KOPT-K1 (cell line): ENCODE results near the gene MKX.
"Not testable (repeated sequence)": the region's sequence is repeated elsewhere in the genome, so short reads cannot be mapped to it uniquely, and the experiment has no call there.

Experiments
- H3K27ac ChIP-seq: fragments of 200-600 bp; sonication (generic); 2 replicates; pipeline ENCODE4 v1.5.1; 2016; ENCODE audit warnings: antibody characterized with exemption, mild to moderate bottlenecking, low read depth, low read length; ENCODE audit not compliant: poor library complexity, severe bottlenecking
- H3K36me3 ChIP-seq: fragments of 200-600 bp; sonication (generic); 2 replicates; pipeline ENCODE4 v1.5.1; 2017; ENCODE audit warnings: antibody characterized with exemption, mild to moderate bottlenecking, low read length, moderate library complexity; ENCODE audit not compliant: insufficient read depth
- H3K9me3 ChIP-seq: fragments of 200-600 bp; sonication (generic); 2 replicates; pipeline ENCODE4 v1.5.1; 2017; ENCODE audit warnings: antibody characterized with exemption, low read length, mild to moderate bottlenecking; ENCODE audit not compliant: insufficient read depth, poor library complexity, severe bottlenecking

MKX gene

DNA sequence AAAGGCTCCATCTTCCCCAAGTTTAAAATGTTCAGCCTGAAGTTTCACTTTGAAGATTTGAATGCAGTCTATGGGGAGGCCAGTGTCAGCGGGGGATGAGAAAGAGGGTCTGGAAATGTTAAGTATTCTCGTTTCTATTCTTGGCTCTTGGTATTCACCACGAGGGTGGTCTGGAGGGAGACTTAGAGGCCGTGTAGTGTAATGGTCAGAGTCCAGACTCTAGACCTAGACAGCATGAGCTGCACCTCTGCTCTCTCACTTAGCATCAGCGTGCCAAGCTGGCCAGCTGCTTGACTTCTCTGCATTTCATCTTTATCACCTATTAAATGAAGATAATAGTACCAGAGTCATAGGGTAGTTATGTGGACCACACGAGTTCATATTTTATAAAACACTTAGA is 57.9 kb downstream of the MKX start:
- Histone ChIP-seq H3K9me3 (no peaks in the 10 kb centered on the region), H3K27ac (no peak overlapping the region), H3K36me3 (no peaks in the 10 kb centered on the region)

DNA sequence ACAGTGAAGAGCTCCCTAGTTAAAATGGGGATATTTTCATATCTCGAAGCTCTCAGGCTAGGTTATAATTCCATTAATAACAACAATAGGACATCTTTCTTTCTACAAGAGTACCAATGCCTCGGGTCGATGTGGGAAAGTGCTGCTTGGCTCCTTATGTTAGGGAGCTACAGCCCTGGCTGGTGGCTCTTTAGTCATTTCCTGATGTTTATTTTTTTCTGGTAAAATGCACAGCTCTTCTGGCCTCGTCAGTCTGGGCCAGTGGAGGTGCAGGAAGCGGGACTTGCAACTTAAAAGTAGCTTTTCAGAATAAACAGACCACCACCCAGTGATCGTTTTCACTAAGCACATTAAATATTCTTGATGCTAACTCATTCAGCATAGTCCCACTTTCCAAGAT is 58.3 kb downstream of the MKX start:
- Histone ChIP-seq H3K36me3 (no peaks in the 10 kb centered on the region), H3K27ac (no peak overlapping the region), H3K9me3 (no peaks in the 10 kb centered on the region)

- H3K36me3 ChIP-seq, result no peaks in the 10 kb centered on the region
- H3K9me3 ChIP-seq, result no peaks in the 10 kb centered on the region
These were observed 59.9 kb downstream of the MKX start for GRCh38 chr10:27685681-27686080.

GRCh38 chr10:27683226-27683625 is 62.4 kb downstream of the MKX start:
- Histone ChIP-seq H3K9me3 (no peaks in the 10 kb centered on the region), H3K27ac (no peak overlapping the region), H3K36me3 (no peaks in the 10 kb centered on the region)

More at GRCh38 chr10:27685681-27686080, 59.9 kb downstream of the MKX start:
- no peak overlapping the region for H3K27ac ChIP-seq

GRCh38 chr10:27681795-27682194 is 63.8 kb downstream of the MKX start:
- not testable (repeated sequence) for H3K27ac ChIP-seq, H3K36me3 ChIP-seq, H3K9me3 ChIP-seq

DNA sequence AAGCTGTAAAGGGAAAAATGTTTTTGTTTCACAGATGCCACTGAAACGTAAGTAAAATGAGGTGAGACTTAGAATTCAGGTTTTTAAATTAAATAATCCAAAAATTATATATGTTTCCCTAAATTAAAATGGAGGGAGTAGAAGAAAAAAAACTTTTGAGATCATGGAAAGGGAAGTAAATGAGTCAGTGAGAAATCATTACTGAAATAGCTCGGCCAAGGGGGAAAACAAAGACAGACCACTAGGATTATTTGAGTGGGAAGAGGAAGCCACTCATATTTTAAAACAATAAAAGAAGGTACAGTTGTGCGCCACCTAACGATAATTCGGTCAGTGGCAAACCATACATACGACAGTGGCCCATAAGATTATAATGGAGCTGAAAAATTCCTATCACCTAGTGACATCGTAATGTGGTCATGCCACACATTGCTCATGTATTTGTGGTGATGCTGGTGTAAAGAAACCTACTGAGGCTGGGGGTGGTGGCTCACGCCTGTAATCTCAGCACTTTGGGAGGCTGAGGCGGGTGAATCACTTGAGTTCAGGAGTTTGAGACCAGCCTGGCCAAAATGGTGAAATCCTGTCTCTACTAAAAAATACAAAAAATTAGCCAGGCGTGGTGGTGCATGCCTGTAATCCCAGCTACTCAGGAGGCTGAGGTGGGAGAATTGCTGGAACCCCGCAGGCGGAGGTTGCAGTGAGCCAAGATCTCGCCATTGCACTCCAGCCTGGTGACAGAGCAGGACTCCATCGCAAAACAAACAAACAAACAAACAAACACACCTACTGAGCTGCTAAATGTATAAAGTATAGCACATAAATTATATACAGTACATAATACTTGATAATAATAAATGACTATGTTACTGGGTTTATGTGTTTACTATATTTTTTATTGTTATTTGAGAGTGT is 64.7 kb downstream of the MKX start:
- Histone ChIP-seq H3K36me3 (no peaks in the 10 kb centered on the region), H3K9me3 (no peaks in the 10 kb centered on the region), H3K27ac (no peak overlapping the region)

GRCh38 chr10:27680006-27680557 is 65.5 kb downstream of the MKX start:
- no peak overlapping the region for H3K27ac ChIP-seq
- no peaks in the 10 kb centered on the region for H3K36me3 ChIP-seq
- H3K9me3 ChIP-seq, result no peaks in the 10 kb centered on the region

GRCh38 chr10:27679369-27679912 is 66.2 kb downstream of the MKX start:
- H3K9me3 ChIP-seq, result no peaks in the 10 kb centered on the region
- H3K36me3 ChIP-seq, result no peaks in the 10 kb centered on the region
- H3K27ac ChIP-seq, result no peak overlapping the region

DNA sequence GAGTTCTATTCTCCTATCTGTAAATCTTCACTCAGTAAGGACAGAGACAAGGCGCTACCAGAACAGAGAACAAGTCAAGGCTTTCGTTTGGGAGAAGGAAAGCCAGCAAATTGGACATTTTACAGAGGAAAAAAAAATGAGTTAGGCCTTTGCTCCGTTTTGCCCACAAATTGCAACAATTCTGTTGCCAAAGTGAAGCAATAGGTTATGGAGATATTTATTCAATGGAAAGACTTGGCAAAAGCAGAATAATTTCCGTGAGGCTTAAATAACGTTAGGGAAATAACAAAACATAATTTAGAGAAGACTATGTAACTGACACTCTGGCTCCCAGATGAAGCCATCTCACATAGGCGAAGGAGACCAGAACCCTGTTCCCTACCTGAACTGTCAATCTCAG is 67.5 kb downstream of the MKX start:
- H3K36me3 ChIP-seq, result no peaks in the 10 kb centered on the region
- no peak overlapping the region for H3K27ac ChIP-seq
- no peaks in the 10 kb centered on the region for H3K9me3 ChIP-seq

DNA sequence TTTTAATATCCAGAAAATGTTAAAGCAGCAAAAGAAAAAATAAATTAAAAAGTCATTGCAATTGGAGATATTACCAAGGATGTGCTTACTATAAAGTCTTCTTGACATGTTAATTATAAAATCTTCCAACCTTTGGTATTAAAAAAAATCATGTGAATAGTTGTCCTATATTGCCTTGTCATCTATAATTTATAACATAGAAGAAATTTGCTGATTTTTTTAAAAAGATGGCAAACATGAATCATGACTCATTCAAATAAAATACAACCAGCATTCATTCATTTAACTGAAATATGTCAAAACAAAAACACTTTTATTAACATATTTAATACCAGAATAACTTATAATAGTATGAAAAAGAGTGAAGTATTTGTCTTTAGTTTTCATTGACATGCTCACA is 72.6 kb downstream of the MKX start:
- Histone ChIP-seq H3K36me3 (no peaks in the 10 kb centered on the region), H3K9me3 (no peaks in the 10 kb centered on the region), H3K27ac (no peak overlapping the region)

DNA sequence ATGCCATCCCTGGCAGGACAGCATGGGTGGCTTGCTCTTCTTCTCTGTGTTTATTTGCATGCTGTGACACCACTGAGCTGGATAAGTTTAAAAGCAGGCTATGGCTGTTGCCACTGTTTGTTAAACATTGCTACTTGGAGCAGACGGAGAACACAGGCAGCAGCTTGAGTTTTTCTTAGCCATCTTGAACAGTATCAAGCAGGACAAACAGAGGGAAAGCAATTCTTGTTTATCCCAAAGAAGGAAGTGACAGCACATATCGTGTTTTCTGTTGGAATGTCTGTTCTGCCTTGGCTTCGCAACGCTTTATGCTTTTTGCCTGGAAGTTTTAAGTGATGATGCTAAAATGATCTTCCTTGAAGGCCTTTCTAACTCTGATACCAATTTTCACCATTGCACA is 73.8 kb downstream of the MKX start:
- Histone ChIP-seq H3K27ac (no peak overlapping the region), H3K36me3 (no peaks in the 10 kb centered on the region), H3K9me3 (no peaks in the 10 kb centered on the region)

DNA sequence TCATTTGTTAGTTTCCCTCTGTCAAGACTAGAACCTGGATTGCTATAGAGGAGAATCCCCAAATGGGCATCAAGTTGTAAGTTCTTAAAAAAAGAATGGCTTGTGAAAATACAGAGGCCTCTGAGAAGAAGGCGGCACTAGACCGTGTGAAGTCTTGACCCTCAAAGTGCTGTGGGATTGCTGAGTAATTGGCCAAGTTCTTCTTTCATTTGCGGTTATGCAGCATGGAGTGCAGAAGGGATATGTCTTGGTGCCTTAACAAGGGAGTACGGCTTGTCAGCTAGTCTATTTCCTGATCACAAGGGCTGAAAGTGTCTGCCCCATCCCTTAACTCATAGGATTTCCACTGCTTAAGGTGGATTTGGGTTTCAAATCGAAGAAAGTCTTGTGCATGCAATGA is 81.2 kb downstream of the MKX start:
- H3K27ac ChIP-seq, result no peak overlapping the region
- H3K36me3 ChIP-seq, result no peaks in the 10 kb centered on the region
- H3K9me3 ChIP-seq, result no peaks in the 10 kb centered on the region

DNA sequence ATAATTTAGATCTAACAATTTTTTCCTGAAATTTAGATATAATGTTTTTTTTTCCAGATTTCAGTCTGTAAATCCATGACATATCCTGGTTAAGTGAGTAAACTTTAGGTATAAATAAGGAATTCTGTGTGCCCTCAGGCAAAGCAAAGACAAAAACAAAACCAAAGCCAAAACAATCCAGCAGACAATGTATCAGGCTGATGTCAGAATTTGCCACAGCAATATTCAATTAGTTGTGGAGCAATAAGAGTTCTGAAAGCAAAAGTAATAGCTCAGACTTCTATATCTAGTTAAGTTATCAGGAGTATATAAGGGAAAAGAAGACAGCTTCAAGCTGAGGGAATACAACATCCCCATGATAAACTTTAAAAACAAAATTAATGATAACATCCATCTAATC is 82.0 kb downstream of the MKX start:
- Histone ChIP-seq H3K36me3 (no peaks in the 10 kb centered on the region), H3K9me3 (no peaks in the 10 kb centered on the region), H3K27ac (no peak overlapping the region)

DNA sequence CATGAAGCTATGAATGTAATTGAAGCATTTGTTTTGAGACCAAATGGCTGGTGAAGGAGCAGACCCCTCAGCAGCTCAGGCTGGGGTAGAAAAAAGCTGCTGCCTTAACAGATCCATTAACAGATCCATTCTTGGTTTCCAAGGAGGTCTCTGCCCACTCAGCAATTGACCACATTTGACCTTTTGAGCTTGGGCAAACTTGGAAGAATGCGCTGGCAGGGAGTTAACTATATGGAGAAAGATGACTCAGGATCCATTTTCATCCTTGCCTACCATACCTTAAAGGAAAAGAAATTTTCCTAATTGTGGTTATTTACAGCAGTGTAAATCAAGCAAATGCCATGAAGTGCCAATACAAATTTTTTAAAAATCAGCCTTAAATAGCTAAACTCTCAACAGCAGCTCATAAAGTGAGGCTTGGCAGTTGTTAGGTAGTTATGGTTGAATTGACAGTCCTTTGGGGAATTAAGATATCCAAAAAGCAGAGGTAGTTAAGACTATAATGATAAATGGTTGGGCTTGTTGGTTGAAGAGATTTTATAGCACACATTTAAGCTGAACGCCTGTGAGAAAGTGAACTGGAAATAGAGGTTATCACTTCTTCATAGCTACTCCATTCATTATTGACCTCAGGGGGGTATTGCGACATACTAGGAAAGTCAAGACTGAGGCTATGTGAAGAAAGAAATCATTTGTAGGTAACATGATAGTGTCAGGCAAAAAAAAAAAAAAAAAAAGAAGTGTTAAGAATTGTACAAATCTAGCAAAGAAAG is 83.9 kb downstream of the MKX start:
- Histone ChIP-seq H3K36me3 (no peaks in the 10 kb centered on the region), H3K9me3 (no peaks in the 10 kb centered on the region), H3K27ac (no peak overlapping the region)

GRCh38 chr10:27660711-27661110 is 84.9 kb downstream of the MKX start:
- H3K9me3 ChIP-seq, result no peaks in the 10 kb centered on the region
- H3K27ac ChIP-seq, result no peak overlapping the region
- no peaks in the 10 kb centered on the region for H3K36me3 ChIP-seq
